Subcutaneous adipose tissue (tissue), 4 donors: ENCODE results near the gene PXT1. TPM values are rescaled to one million over a fixed set of nuclear protein-coding genes. Genes with fewer than 3 reads are reported as not detected.

Experiments used
- small RNA-seq: library from RNA; depleted of rRNA; stranded (forward); fragments of <200 nt; gene quantifications from one replicate; pipeline ENCODE3, GENCODE V24; 2016
- total RNA-seq, 4 donors: library from RNA; depleted of rRNA; stranded (reverse); fragments of >200 nt; gene quantifications; one replicate each; pipeline ENCODE4 v1.1.0, GENCODE V29; 2016
- TF ChIP-seq, protein P1 (sequence below): fragments of 450-650 bp; IDR thresholded peaks from one replicate; pipeline ENCODE4 v1.5.1; 2016; ENCODE audit warnings: low read depth, mild to moderate bottlenecking, control low read depth, antibody characterized with exemption, moderate library complexity

Gene PXT1
- total RNA-seq, 4 donors from 2014 or later, result not detected

DNA sequence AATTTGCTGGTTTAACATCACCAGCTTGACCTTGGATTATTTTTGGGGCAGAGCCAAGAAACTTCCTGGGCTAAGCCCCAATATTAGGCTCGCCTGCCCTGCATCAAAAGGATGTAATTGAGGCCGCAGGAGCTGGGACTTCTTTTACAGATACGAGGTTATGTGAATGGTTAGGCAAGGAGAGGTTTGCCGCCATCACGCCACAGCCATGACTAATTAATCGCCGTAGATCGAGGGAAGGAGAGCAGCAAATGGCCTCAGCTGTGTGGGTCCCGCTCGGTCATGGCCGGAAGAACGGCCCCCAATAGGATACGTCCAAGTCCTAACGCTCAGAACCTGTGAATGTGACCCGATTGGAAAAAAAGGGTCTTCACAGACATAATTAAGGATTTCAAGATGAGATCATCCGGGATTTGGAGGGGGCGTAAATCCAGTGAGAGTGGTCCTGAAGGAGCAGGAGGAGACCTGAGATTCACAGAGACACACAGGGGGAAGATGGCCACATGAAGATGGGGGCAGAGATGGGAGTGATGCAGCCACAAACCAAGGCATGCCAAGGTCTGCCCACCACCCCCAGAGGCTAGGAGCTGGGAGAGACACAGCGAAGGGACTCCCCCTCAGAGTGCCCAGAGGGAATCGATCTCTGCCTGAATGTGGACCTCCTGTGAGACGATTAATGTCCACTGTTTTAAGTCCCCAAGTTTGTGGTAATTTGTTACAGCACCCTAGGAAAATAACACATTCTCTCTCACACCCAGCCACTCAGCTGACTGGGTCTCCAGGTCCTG, 96.0 kb downstream of the PXT1 start:
- TF ChIP-seq, protein P1, sequence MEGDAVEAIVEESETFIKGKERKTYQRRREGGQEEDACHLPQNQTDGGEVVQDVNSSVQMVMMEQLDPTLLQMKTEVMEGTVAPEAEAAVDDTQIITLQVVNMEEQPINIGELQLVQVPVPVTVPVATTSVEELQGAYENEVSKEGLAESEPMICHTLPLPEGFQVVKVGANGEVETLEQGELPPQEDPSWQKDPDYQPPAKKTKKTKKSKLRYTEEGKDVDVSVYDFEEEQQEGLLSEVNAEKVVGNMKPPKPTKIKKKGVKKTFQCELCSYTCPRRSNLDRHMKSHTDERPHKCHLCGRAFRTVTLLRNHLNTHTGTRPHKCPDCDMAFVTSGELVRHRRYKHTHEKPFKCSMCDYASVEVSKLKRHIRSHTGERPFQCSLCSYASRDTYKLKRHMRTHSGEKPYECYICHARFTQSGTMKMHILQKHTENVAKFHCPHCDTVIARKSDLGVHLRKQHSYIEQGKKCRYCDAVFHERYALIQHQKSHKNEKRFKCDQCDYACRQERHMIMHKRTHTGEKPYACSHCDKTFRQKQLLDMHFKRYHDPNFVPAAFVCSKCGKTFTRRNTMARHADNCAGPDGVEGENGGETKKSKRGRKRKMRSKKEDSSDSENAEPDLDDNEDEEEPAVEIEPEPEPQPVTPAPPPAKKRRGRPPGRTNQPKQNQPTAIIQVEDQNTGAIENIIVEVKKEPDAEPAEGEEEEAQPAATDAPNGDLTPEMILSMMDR, result no peak

DNA sequence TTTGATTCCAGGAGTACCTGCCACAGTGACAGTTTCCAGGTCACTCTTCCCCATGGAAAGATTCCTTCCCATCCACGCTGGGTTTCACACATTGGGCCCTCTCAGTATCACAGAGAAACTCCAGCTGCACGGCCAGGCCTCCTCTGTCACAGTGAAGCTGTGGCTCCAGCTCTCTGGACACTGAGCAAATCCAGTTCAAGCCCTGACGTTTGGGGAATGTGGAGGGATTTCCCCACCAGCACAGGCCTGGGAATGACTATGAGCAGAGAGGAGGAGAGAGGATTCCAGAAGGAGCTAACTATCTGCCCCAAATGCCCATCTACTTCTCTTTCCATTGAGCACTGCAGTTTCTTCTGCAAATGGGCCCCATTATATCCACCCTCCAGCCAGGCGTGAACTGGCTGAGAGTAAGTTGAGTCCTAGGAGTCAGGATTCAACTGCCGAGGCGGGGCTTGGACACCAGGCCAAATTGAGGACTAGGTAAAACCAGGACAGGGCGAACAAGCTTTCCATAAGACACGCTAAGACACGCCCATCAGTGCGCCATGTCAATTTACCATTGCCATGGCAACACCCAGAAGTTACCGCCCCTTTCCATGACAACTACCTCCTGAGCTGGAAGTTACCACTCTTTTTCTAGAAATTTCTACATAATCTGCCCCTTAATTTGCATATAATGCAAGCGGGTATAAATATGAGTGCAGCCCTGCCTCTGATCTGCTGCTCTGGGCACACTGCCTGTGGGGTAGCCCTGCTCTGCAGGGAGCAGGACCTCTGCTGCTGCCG, 96.8 kb downstream of the PXT1 start:
- TF ChIP-seq, protein P1, result no peak

DNA sequence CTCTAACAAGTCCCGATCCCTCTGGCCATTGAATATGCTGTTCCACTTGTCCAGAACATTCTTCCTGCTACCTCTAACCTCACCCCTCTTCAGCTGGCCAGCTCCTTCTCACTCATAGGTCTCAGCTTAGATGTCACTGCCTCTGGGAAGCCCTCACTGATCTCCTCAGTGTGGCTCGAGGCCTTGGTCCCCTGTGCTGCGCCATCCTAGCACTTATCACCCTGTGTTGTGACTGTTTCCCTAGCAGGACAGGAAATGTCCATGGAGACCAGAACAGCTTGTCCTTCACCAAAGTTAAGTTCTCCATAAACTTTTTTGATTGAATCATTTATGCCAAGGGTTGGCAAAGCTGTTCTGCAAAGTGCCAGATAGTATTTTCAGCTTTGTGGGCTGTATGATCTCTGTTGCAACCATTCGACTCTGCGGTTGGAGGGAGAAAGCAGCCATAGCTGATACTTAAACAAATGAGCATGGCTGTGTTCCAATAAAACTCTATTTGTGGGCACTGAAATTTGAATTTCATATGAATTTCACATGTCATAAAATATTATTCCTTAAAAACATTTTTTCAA, 99.5 kb downstream of the PXT1 start:
- TF ChIP-seq, protein P1, result no peak

DNA sequence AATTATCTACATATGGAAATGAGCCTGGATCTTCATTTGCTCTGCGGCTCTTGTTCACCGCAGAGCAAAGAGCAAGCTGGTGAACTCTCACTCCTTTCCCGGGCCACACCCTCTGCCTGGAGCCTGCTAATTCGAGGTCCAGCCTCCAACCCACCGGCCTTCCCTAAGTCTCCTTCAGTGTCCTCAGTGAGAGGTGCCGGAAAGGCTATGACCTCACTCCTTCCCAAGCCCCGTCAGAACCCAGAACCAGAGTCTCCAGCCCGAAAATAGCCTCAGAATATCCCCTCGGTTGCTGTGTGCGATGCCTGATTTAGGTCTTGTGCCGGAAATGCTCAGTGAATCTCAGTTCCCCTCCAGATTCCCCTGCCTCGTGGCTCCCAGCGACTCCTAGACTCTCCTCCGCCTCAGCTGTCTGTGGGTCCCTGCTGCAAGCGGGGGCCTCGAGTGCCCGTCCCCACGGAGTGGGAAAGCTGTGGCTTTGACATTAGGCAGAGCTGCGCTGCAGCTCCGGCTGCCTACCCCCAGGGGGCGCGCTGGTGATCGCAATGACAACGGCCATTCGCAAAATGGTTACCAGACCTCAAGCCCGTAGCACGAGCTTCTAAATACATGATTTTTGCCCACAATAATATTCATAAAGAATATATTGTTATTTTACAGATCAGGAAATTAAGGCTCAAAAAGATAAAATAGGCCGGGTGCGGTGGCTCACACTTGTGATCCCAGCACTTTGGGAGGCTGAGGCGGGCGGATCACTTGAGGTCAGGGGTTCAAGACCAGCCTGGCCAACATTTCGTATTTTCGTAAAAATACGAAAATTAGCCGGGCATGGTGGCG, 101.8 kb downstream of the PXT1 start:
- TF ChIP-seq, protein P1, result no peak

Small RNAs within 50 kb of the gene (small RNA-seq; reads per million reads assigned to genes)
- not detected for gene RN7SL502P

Other genes starting within 250 kb of the PXT1 start
- 10 to 100 TPM; 12.7 to 31.1 (median 20.3) TPM for gene BRPF3, start 246.1 kb downstream of the PXT1 start, total RNA-seq
- not detected for gene PNPLA1, start 172.8 kb downstream of the PXT1 start, total RNA-seq
- not detected for gene BNIP5, start 106.0 kb downstream of the PXT1 start, total RNA-seq
- gene ETV7, start 55.2 kb downstream of the PXT1 start, total RNA-seq, result 1 to 10 TPM in 1 of 4 donors, under 1 TPM in 3; 0.44 to 1.6 (median 0.54) TPM
- 100 to 1,000 TPM in 1 of 4 donors, 10 to 100 TPM in 3; 74.0 to 102 (median 77.7) TPM for gene KCTD20, start 146 bp upstream of the PXT1 start, total RNA-seq
- 10 to 100 TPM; 27.3 to 52.9 (median 44.5) TPM for gene STK38, start 104.6 kb upstream of the PXT1 start, total RNA-seq
- gene SRSF3, start 151.5 kb upstream of the PXT1 start, total RNA-seq, result 100 to 1,000 TPM in 2 of 4 donors, 10 to 100 TPM in 2; 93.2 to 247 (median 116) TPM
- 100 to 1,000 TPM in 2 of 4 donors, 10 to 100 TPM in 2; 75.7 to 120 (median 104) TPM for gene CDKN1A, start 235.9 kb upstream of the PXT1 start, total RNA-seq